Body of pancreas (tissue), 4 donors: ENCODE results near the gene VOPP1. TPM values are rescaled to one million over a fixed set of nuclear protein-coding genes. Genes with fewer than 3 reads are reported as not detected.

Source experiments
- ATAC-seq: fragments of 150-250 bp; one replicate; pipeline ENCODE4 v1.9.1; 2016
- DNase-seq, 4 donors: peaks; one replicate each; pipeline ENCODE4 v3.0.0-alpha.2; 2019
- H3K27ac ChIP-seq, 4 donors: fragments of 200-600 bp; sonication (generic); 1 replicate in 3 of 4; 2 replicates in 1 of 4; pipeline versions ENCODE4 v1.5.1 to v1.6.1; 2016 to 2019; ENCODE audit warnings: mild to moderate bottlenecking in 1 of 4, mixed read lengths in 1 of 4, moderate library complexity in 1 of 4
- H3K27me3 ChIP-seq, 2 donors: fragments of 200-600 bp; sonication (generic); one replicate each; pipeline ENCODE4 v1.6.0; 2016; ENCODE audit warnings: mild to moderate bottlenecking in 1 of 2
- H3K36me3 ChIP-seq, 2 donors: fragments of 200-600 bp; sonication (generic); replicated peaks in 1 of 2; 2 replicates each; pipeline ENCODE4 v1.5.1; 2016; ENCODE audit warnings: low read depth in 2 of 2; ENCODE audit not compliant: insufficient read depth in 1 of 2
- H3K4me1 ChIP-seq: fragments of 200-600 bp; sonication (generic); one replicate; pipeline ENCODE4 v1.6.0; 2016
- H3K4me3 ChIP-seq, 2 donors: fragments of 200-600 bp; sonication (generic); 1 replicate in 1 of 2; 2 replicates in 1 of 2; pipeline ENCODE4 v1.5.1; 2016 to 2019
- H3K9me3 ChIP-seq, 3 donors: fragments of 200-600 bp; sonication (generic); 1 replicate in 2 of 3; 2 replicates in 1 of 3; pipeline ENCODE4 v1.5.1; 2016
- CTCF ChIP-seq, 7 experiments: fragments of 450-650 bp in 4 of 7; fragments of 200-600 bp in 3 of 7; sonication (generic) in 3 of 7; IDR thresholded peaks; one replicate each; pipeline ENCODE4 v1.5.1; 2016 to 2019; ENCODE audit warnings: antibody characterized with exemption in 7 of 7
- POLR2A ChIP-seq, 3 donors: fragments of 450-650 bp; IDR thresholded peaks; one replicate each; pipeline ENCODE4 v1.6.1; 2016; ENCODE audit warnings: antibody characterized with exemption in 3 of 3, mild to moderate bottlenecking in 2 of 3
- WGBS, 2 donors: methylation state at CpG; one replicate each; pipeline ENCODE4 v1.1.5; 2017; 5-methylcytosine and 5-hydroxymethylcytosine counted together
- intact Hi-C: fragments of 100-400 bp; cut with DNase I; formaldehyde crosslinking; loops from one replicate; pipeline ENCODE4 v1.15.1; 2023
- total RNA-seq, 2 donors: library from RNA; depleted of rRNA; stranded (reverse); fragments of >200 nt; gene quantifications; one replicate each; pipeline ENCODE4 v1.1.0, GENCODE V29; 2016

The VOPP1 gene
- total RNA-seq, 2 donors from 2014 or later, result 25.1 to 30.6 TPM

- H3K27ac ChIP-seq, result no peak overlapping the region
- intact Hi-C loops, result no loop called here
- H3K4me1 ChIP-seq, result no peaks in the 10 kb centered on the region
- H3K4me3 ChIP-seq, result no peak overlapping the region
- no peaks in the 10 kb centered on the region for H3K27me3 ChIP-seq
- H3K36me3 ChIP-seq, result no peaks in the 10 kb centered on the region
- 87 to 93% methylated on average over 21 of the region's 21 CpGs for WGBS, 2 donors
- no peaks in the 10 kb centered on the region for H3K9me3 ChIP-seq
- TF ChIP-seq CTCF (IDR thresholded peaks at IDR 0.05), result no peak
- no peak for TF ChIP-seq POLR2A (IDR thresholded peaks at IDR 0.05)
- no peak for ATAC-seq
- no peak for DNase-seq
Measured at GRCh38 chr7:55524558-55525310, 47.6 kb downstream of the VOPP1 start.

GRCh38 chr7:55523366-55523765, 48.9 kb downstream of the VOPP1 start:
- H3K27me3 ChIP-seq, result no peaks in the 10 kb centered on the region
- intact Hi-C loops, result no loop called here
- ATAC-seq (no peak), DNase-seq (no peak)
- no peak overlapping the region for H3K27ac ChIP-seq
- H3K4me3 ChIP-seq, result no peak overlapping the region
- 87 to 88% methylated on average over 2 of the region's 2 CpGs for WGBS, 2 donors
- no peaks in the 10 kb centered on the region for H3K4me1 ChIP-seq
- TF ChIP-seq CTCF (IDR thresholded peaks at IDR 0.05), result no peak
- TF ChIP-seq POLR2A (IDR thresholded peaks at IDR 0.05), result no peak
- H3K36me3 ChIP-seq, result no peaks in the 10 kb centered on the region
- no peaks in the 10 kb centered on the region for H3K9me3 ChIP-seq

GRCh38 chr7:55521917-55522902, 50.1 kb downstream of the VOPP1 start:
- H3K9me3 ChIP-seq, result no peaks in the 10 kb centered on the region
- peaks cover 0 to 2% of the 10 kb centered on the region in 2 donors for H3K36me3 ChIP-seq
- no peak for ATAC-seq
- H3K4me1 ChIP-seq, result no peaks in the 10 kb centered on the region
- TF ChIP-seq CTCF (IDR thresholded peaks at IDR 0.05) (no peak), POLR2A (IDR thresholded peaks at IDR 0.05) (no peak)
- H3K27ac ChIP-seq, result no peak overlapping the region
- DNase-seq, result no peak
- WGBS, 2 donors, result 86 to 90% methylated on average over 15 to 18 of the region's 18 CpGs
- no peak overlapping the region for H3K4me3 ChIP-seq
- intact Hi-C loops, result no loop called here
- no peaks in the 10 kb centered on the region for H3K27me3 ChIP-seq

GRCh38 chr7:55521512-55521911, 50.8 kb downstream of the VOPP1 start:
- Histone ChIP-seq H3K4me1 (no peaks in the 10 kb centered on the region), H3K4me3 (no peak overlapping the region), H3K27me3 (no peaks in the 10 kb centered on the region), H3K27ac (no peak overlapping the region), H3K36me3 (peaks cover 0 to 2% of the 10 kb centered on the region in 2 donors), H3K9me3 (no peaks in the 10 kb centered on the region)
- DNase-seq, result no peak
- ATAC-seq, result no peak
- intact Hi-C loops, result no loop called here
- 82 to 90% methylated on average over 9 of the region's 9 CpGs for WGBS, 2 donors
- TF ChIP-seq POLR2A (IDR thresholded peaks at IDR 0.05) (no peak), CTCF (IDR thresholded peaks at IDR 0.05) (no peak)
